Neural progenitor cell (in vitro differentiated cells): Measurements from ENCODE around the gene PEX6. TPM values are rescaled to one million over a fixed set of nuclear protein-coding genes. Genes with fewer than 3 reads are reported as not detected.

Experiments used
- DNase-seq: peaks from one replicate; pipeline ENCODE4 v3.0.0-alpha.2; 2016; ENCODE audit warnings: low spot score
- H2AFZ ChIP-seq: fragments of 200-600 bp; sonication (generic); replicated peaks from 2 replicates; pipeline ENCODE4 v1.6.1; 2016; ENCODE audit warnings: antibody characterized with exemption
- H3F3A ChIP-seq: fragments of 200-600 bp; sonication (generic); 2 replicates; pipeline ENCODE4 v1.6.1; 2016; ENCODE audit warnings: antibody characterized with exemption, low read depth
- H3K27ac ChIP-seq: fragments of 200-600 bp; sonication (generic); 2 replicates; pipeline ENCODE4 v1.5.1; 2016; ENCODE audit warnings: mild to moderate bottlenecking
- H3K27me3 ChIP-seq: fragments of 200-600 bp; sonication (generic); 2 replicates; pipeline ENCODE4 v1.6.1; 2016; ENCODE audit warnings: mild to moderate bottlenecking, moderate library complexity
- H3K36me3 ChIP-seq: fragments of 200-600 bp; sonication (generic); 2 replicates; pipeline ENCODE4 v1.5.1; 2016
- H3K4me1 ChIP-seq: fragments of 200-600 bp; sonication (generic); 2 replicates; pipeline ENCODE4 v1.6.1; 2016; ENCODE audit warnings: mixed run types
- H3K4me2 ChIP-seq: fragments of 200-600 bp; sonication (generic); 2 replicates; pipeline ENCODE4 v1.6.1; 2016
- H3K4me3 ChIP-seq: fragments of 200-600 bp; sonication (generic); 2 replicates; pipeline ENCODE4 v1.5.1; 2016
- H3K79me2 ChIP-seq: fragments of 200-600 bp; sonication (generic); 2 replicates; pipeline ENCODE4 v1.6.1; 2016; ENCODE audit warnings: low read depth
- H3K9ac ChIP-seq: fragments of 200-600 bp; sonication (generic); 2 replicates; pipeline ENCODE4 v1.6.1; 2016
- H3K9me3 ChIP-seq: fragments of 200-600 bp; sonication (generic); 2 replicates; pipeline ENCODE4 v1.5.1; 2016; ENCODE audit warnings: low read depth
- H4K20me1 ChIP-seq: fragments of 200-600 bp; sonication (generic); 2 replicates; pipeline ENCODE4 v1.6.1; 2016; ENCODE audit warnings: low read depth
- H3K27ac Mint-ChIP-seq: 3 replicates; pipeline ENCODE4 v1.8.0; 2021; ENCODE audit warnings: mixed read lengths
- H3K27me3 Mint-ChIP-seq: 2 replicates; pipeline ENCODE4 v1.8.0; 2022; ENCODE audit warnings: low read depth, mild to moderate bottlenecking, inconsistent platforms, moderate library complexity, mixed read lengths; ENCODE audit not compliant: insufficient read depth
- H3K36me3 Mint-ChIP-seq: 3 replicates; pipeline ENCODE4 v1.8.0; 2021; ENCODE audit warnings: mixed read lengths
- H3K4me1 Mint-ChIP-seq: 3 replicates; pipeline ENCODE4 v1.8.0; 2021; ENCODE audit warnings: mixed read lengths
- H3K4me3 Mint-ChIP-seq: 3 replicates; pipeline ENCODE4 v1.8.0; 2021; ENCODE audit warnings: mild to moderate bottlenecking, moderate library complexity, mixed read lengths
- H3K9me3 Mint-ChIP-seq: 3 replicates; pipeline ENCODE4 v1.8.0; 2020; ENCODE audit warnings: mixed read lengths
- EZH2 ChIP-seq: fragments of 200-600 bp; sonication (generic); IDR thresholded peaks from 2 replicates; pipeline ENCODE4 v1.6.1; 2017; ENCODE audit warnings: antibody characterized with exemption, mild to moderate bottlenecking, moderate library complexity
- EZH2phosphoT487 ChIP-seq: fragments of 200-600 bp; sonication (generic); IDR thresholded peaks from 2 replicates; pipeline ENCODE4 v1.6.1; 2017; ENCODE audit warnings: antibody characterized with exemption
- total RNA-seq: library from RNA; depleted of rRNA; stranded (reverse); fragments of >200 nt; gene quantifications from 2 replicates; pipeline ENCODE4 v1.2.3, GENCODE V29; 2015; ENCODE audit warnings: low replicate concordance
- TF ChIP-seq, protein P1 (sequence below): fragments of 200-600 bp; sonication (generic); IDR thresholded peaks from 2 replicates; pipeline ENCODE4 v1.5.1; 2017; ENCODE audit warnings: antibody characterized with exemption, mild to moderate bottlenecking

The PEX6 gene
- total RNA-seq, 1 donor from 2014 or later = 11.3 TPM

DNA sequence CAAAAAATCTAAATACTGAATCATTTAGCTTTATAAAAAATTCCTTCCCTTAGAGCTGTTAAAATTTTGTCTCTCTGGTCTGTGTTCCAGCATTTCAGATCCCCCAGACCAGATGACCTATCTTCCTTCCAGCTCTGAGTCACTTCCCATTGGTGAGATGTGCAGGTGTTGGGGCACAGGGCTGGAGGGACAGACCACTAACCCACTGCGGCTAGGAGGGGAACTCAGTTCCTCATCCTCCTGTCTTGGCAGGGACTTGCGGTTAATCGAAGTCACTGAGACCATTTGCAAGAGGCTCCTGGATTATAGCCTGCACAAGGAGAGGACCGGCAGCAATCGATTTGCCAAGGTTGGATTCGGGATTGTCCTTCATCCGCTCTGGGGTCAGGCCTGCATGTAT lies 43.7 kb downstream of the PEX6 start:
- no peak for DNase-seq
- H3K4me1 Mint-ChIP-seq = peaks cover 14% of the 10 kb centered on the region
- H3K27ac ChIP-seq = no peak overlapping the region
- H3K27me3 Mint-ChIP-seq = peaks cover 7% of the 10 kb centered on the region
- H3K9me3 ChIP-seq = no peaks in the 10 kb centered on the region
- no peaks in the 10 kb centered on the region for H3K36me3 ChIP-seq
- H4K20me1 ChIP-seq = peaks cover 24% of the 10 kb centered on the region
- H3K4me3 Mint-ChIP-seq = no peak overlapping the region
- H3K4me1 ChIP-seq = no peaks in the 10 kb centered on the region
- no peaks in the 10 kb centered on the region for H3K27me3 ChIP-seq
- H3F3A ChIP-seq = peaks cover 12% of the 10 kb centered on the region
- H3K36me3 Mint-ChIP-seq = peaks cover 17% of the 10 kb centered on the region
- no peak overlapping the region for H3K9ac ChIP-seq
- no peaks in the 10 kb centered on the region for H3K9me3 Mint-ChIP-seq
- no peak for TF ChIP-seq EZH2
- TF ChIP-seq EZH2phosphoT487 = no peak
- TF ChIP-seq, protein P1, sequence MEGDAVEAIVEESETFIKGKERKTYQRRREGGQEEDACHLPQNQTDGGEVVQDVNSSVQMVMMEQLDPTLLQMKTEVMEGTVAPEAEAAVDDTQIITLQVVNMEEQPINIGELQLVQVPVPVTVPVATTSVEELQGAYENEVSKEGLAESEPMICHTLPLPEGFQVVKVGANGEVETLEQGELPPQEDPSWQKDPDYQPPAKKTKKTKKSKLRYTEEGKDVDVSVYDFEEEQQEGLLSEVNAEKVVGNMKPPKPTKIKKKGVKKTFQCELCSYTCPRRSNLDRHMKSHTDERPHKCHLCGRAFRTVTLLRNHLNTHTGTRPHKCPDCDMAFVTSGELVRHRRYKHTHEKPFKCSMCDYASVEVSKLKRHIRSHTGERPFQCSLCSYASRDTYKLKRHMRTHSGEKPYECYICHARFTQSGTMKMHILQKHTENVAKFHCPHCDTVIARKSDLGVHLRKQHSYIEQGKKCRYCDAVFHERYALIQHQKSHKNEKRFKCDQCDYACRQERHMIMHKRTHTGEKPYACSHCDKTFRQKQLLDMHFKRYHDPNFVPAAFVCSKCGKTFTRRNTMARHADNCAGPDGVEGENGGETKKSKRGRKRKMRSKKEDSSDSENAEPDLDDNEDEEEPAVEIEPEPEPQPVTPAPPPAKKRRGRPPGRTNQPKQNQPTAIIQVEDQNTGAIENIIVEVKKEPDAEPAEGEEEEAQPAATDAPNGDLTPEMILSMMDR = no peak
- no peak overlapping the region for H3K4me2 ChIP-seq
- no peak overlapping the region for H3K27ac Mint-ChIP-seq
- H3K4me3 ChIP-seq = no peak overlapping the region
- peaks cover 57% of the 10 kb centered on the region for H3K79me2 ChIP-seq
- H2AFZ ChIP-seq = no peak overlapping the region

GRCh38 chr6:42933205-42933604 lies 45.8 kb downstream of the PEX6 start:
- H3K27me3 ChIP-seq = no peaks in the 10 kb centered on the region
- no peak overlapping the region for H3K27ac Mint-ChIP-seq
- no peak for TF ChIP-seq EZH2phosphoT487
- no peak for TF ChIP-seq EZH2
- TF ChIP-seq, protein P1 = no peak
- H3K27ac ChIP-seq = no peak overlapping the region
- peaks cover 17% of the 10 kb centered on the region for H3K36me3 Mint-ChIP-seq
- no peak overlapping the region for H3K4me2 ChIP-seq
- no peak overlapping the region for H3K4me3 Mint-ChIP-seq
- H3K9me3 ChIP-seq = no peaks in the 10 kb centered on the region
- H3K79me2 ChIP-seq = peaks cover 62% of the 10 kb centered on the region
- H3K4me1 Mint-ChIP-seq = peaks cover 26% of the 10 kb centered on the region
- no peak overlapping the region for H2AFZ ChIP-seq
- peaks cover 24% of the 10 kb centered on the region for H4K20me1 ChIP-seq
- peaks cover 33% of the 10 kb centered on the region for H3F3A ChIP-seq
- H3K36me3 ChIP-seq = no peaks in the 10 kb centered on the region
- no peaks in the 10 kb centered on the region for H3K9me3 Mint-ChIP-seq
- H3K9ac ChIP-seq = no peak overlapping the region
- peaks cover 6% of the 10 kb centered on the region for H3K27me3 Mint-ChIP-seq
- DNase-seq = no peak
- H3K4me1 ChIP-seq = peaks cover 3% of the 10 kb centered on the region
- no peak overlapping the region for H3K4me3 ChIP-seq

DNA sequence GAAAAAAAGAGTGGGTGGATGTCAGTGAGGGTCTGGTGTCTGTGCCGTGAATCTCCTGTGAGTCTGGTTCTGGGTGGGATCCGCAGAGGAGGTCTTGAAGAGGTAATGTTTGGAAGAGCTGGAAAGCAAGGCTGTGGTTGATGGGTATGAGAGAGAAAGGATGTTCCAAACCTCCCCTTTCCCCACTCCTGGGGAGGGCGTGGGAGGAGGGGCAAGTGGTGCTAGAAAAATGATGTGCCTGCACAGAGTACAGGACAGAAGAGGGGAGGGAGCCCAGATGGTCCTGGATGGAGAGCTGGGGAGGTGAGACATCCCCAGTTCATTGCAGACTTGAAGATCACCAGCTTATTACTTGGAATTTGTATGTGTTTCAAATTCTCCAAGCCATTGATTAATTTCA lies 46.6 kb downstream of the PEX6 start:
- Histone ChIP-seq H3K4me2 (peak overlapping the region; percentile 8), H3K4me3 (no peak overlapping the region), H3K9me3 (no peaks in the 10 kb centered on the region)

More for the DNA sequence above, 46.6 kb downstream of the PEX6 start:
- TF ChIP-seq, protein P1 = no peak
- Histone ChIP-seq H3K27me3 (no peaks in the 10 kb centered on the region), H4K20me1 (peaks cover 24% of the 10 kb centered on the region), H3K27ac (no peak overlapping the region), H3K79me2 (peaks cover 62% of the 10 kb centered on the region), H2AFZ (no peak overlapping the region), H3K36me3 (no peaks in the 10 kb centered on the region), H3F3A (peaks cover 39% of the 10 kb centered on the region), H3K9ac (peak overlapping the region; percentile 11), H3K4me1 (peaks cover 3% of the 10 kb centered on the region)
- H3K4me3 Mint-ChIP-seq = no peak overlapping the region
- H3K36me3 Mint-ChIP-seq = peaks cover 13% of the 10 kb centered on the region
- peaks cover 26% of the 10 kb centered on the region for H3K4me1 Mint-ChIP-seq
- no peaks in the 10 kb centered on the region for H3K9me3 Mint-ChIP-seq
- no peak for DNase-seq
- peaks cover 4% of the 10 kb centered on the region for H3K27me3 Mint-ChIP-seq
- no peak overlapping the region for H3K27ac Mint-ChIP-seq
